GM23338 (cell line): ENCODE measurements around the gene PRDM2. TPM values are rescaled to one million over a fixed set of nuclear protein-coding genes. Genes with fewer than 3 reads are reported as not detected.

ENCODE experiments used
- ATAC-seq: fragments of 200-7000 bp; cut with Tn5 transposase; 3 replicates; pipeline ENCODE4 v1.9.1; 2020
- DNase-seq: peaks from one replicate; pipeline ENCODE4 v3.0.0-alpha.2; 2015; ENCODE audit warnings: low spot score
- H2AFZ ChIP-seq: fragments of 200-600 bp; sonication (generic); 2 replicates; pipeline ENCODE4 v1.8.0; 2016; ENCODE audit warnings: antibody characterized with exemption, mild to moderate bottlenecking, moderate library complexity
- H3F3A ChIP-seq: fragments of 200-600 bp; sonication (generic); replicated peaks from 2 replicates; pipeline ENCODE4 v1.8.0; 2017; ENCODE audit warnings: antibody characterized with exemption, mixed run types, low read depth
- H3K27ac ChIP-seq: fragments of 200-600 bp; sonication (generic); 2 replicates; pipeline ENCODE4 v1.6.1; 2016; ENCODE audit warnings: low read depth
- H3K27me3 ChIP-seq: fragments of 200-600 bp; sonication (generic); 2 replicates; pipeline ENCODE4 v1.8.0; 2016; ENCODE audit warnings: mild to moderate bottlenecking, mixed run types, moderate library complexity; ENCODE audit not compliant: insufficient read depth
- H3K36me3 ChIP-seq: fragments of 200-600 bp; sonication (generic); 2 replicates; pipeline ENCODE4 v1.8.0; 2016; ENCODE audit warnings: mild to moderate bottlenecking; ENCODE audit not compliant: insufficient read depth
- H3K4me1 ChIP-seq: fragments of 200-600 bp; sonication (generic); 2 replicates; pipeline ENCODE4 v1.8.0; 2016; ENCODE audit warnings: mild to moderate bottlenecking, moderate library complexity; ENCODE audit not compliant: insufficient read depth
- H3K4me2 ChIP-seq: fragments of 200-600 bp; sonication (generic); 2 replicates; pipeline ENCODE4 v1.7.1; 2017; ENCODE audit warnings: mixed run types
- H3K4me3 ChIP-seq: fragments of 200-600 bp; sonication (generic); 2 replicates; pipeline ENCODE4 v1.6.1; 2016; ENCODE audit warnings: mixed run types
- H3K79me2 ChIP-seq: fragments of 200-600 bp; sonication (generic); replicated peaks from 2 replicates; pipeline ENCODE4 v1.8.0; 2017; ENCODE audit warnings: mild to moderate bottlenecking; ENCODE audit not compliant: insufficient read depth
- H3K9me2 ChIP-seq: fragments of 200-600 bp; sonication (generic); 2 replicates; pipeline ENCODE4 v1.8.0; 2017; ENCODE audit not compliant: insufficient read depth
- H4K20me1 ChIP-seq: fragments of 200-600 bp; sonication (generic); replicated peaks from 2 replicates; pipeline ENCODE4 v1.8.0; 2017; ENCODE audit warnings: mild to moderate bottlenecking; ENCODE audit not compliant: insufficient read depth
- H3K27ac Mint-ChIP-seq: 2 replicates; pipeline ENCODE4 v1.8.0; 2020; ENCODE audit warnings: inconsistent platforms, mild to moderate bottlenecking, moderate library complexity, mixed read lengths
- H3K27me3 Mint-ChIP-seq: 3 replicates; pipeline ENCODE4 v1.8.0; 2022; ENCODE audit warnings: low read depth, mild to moderate bottlenecking, moderate library complexity, mixed read lengths, inconsistent platforms; ENCODE audit not compliant: insufficient read depth, poor library complexity
- H3K36me3 Mint-ChIP-seq: 3 replicates; pipeline ENCODE4 v1.8.0; 2021; ENCODE audit warnings: low read depth, mild to moderate bottlenecking, inconsistent platforms, moderate library complexity, mixed read lengths
- H3K4me1 Mint-ChIP-seq: 3 replicates; pipeline ENCODE4 v1.8.0; 2020; ENCODE audit warnings: mild to moderate bottlenecking, inconsistent platforms, mixed read lengths
- H3K4me3 Mint-ChIP-seq: 3 replicates; pipeline ENCODE4 v1.8.0; 2021; ENCODE audit warnings: moderate library complexity, mild to moderate bottlenecking, inconsistent platforms, mixed read lengths
- H3K9me3 Mint-ChIP-seq: 3 replicates; pipeline ENCODE4 v1.8.0; 2020; ENCODE audit warnings: moderate library complexity, mild to moderate bottlenecking, inconsistent platforms, mixed read lengths
- CREB1 ChIP-seq: fragments of 250-450 bp; sonication (Bioruptor Pico); IDR thresholded peaks from 2 replicates; pipeline ENCODE4 v1.5.0; 2020; ENCODE audit warnings: low read depth, mild to moderate bottlenecking, moderate library complexity
- EZH2 ChIP-seq: fragments of 200-600 bp; sonication (generic); IDR thresholded peaks from one replicate; pipeline ENCODE4 v1.8.0; 2017; ENCODE audit warnings: antibody characterized with exemption, mild to moderate bottlenecking, low read depth; ENCODE audit not compliant: unreplicated experiment
- EZH2phosphoT487 ChIP-seq: fragments of 200-600 bp; sonication (generic); IDR thresholded peaks from one replicate; pipeline ENCODE4 v1.8.1; 2018; ENCODE audit warnings: antibody characterized with exemption; ENCODE audit not compliant: unreplicated experiment
- JUNB ChIP-seq: IDR thresholded peaks from one replicate; pipeline ENCODE4 v1.6.1; 2016; ENCODE audit warnings: antibody characterized with exemption; ENCODE audit not compliant: unreplicated experiment
- NANOG ChIP-seq: IDR thresholded peaks from 2 replicates; pipeline ENCODE4 v1.6.1; 2016; ENCODE audit warnings: antibody characterized with exemption, borderline replicate concordance
- POLR2AphosphoS5 ChIP-seq: IDR thresholded peaks from 2 replicates; pipeline ENCODE4 v1.6.1; 2016; ENCODE audit warnings: antibody characterized with exemption, low read depth
- ZNF114 ChIP-seq: fragments of 250-450 bp; sonication (Bioruptor Pico); IDR thresholded peaks from 2 replicates; pipeline ENCODE4 v1.5.0; 2020; ENCODE audit warnings: mild to moderate bottlenecking, moderate library complexity
- ZNF331 ChIP-seq: fragments of 250-450 bp; sonication (Bioruptor Pico); IDR thresholded peaks from 2 replicates; pipeline ENCODE4 v1.5.0; 2020; ENCODE audit warnings: low read depth, mild to moderate bottlenecking, moderate library complexity
- polyA plus RNA-seq: library from polyadenylated mRNA; unstranded; fragments of >200 nt; fragmentation: Nextera tagmentation; extraction: Ambion mirVana; gene quantifications from 2 replicates; pipeline ENCODE4 v1.2.1, GENCODE V29; 2016
- total RNA-seq: library from RNA; depleted of rRNA; stranded (reverse); fragments of >200 nt; shearing (Covaris generic); gene quantifications from 2 replicates; pipeline ENCODE4 v1.2.3, GENCODE V29; 2014
- TF ChIP-seq, protein P1 (sequence below): IDR thresholded peaks from 2 replicates; pipeline ENCODE4 v1.6.1; 2016; ENCODE audit warnings: antibody characterized with exemption
- TF ChIP-seq, protein P2 (sequence below): fragments of 250-450 bp; sonication (Bioruptor Pico); IDR thresholded peaks from 2 replicates; pipeline ENCODE4 v1.5.0; 2020; ENCODE audit warnings: mild to moderate bottlenecking, moderate library complexity
- TF ChIP-seq, protein P3 (sequence below): IDR thresholded peaks from one replicate; pipeline ENCODE4 v1.6.1; 2018; ENCODE audit warnings: antibody characterized with exemption; ENCODE audit not compliant: unreplicated experiment
- TF ChIP-seq, protein P4 (sequence below), 2 experiments: fragments of 200-600 bp in 1 of 2; sonication (generic) in 1 of 2; conservative IDR thresholded peaks; 2 replicates each; pipeline versions ENCODE4 v1.5.1 to v1.6.1; 2016 to 2017; ENCODE audit warnings: antibody characterized with exemption in 2 of 2, low read depth in 2 of 2, mild to moderate bottlenecking in 2 of 2, moderate library complexity in 1 of 2

The PRDM2 gene
- total and polyA plus RNA-seq, 2 experiments from 2014 or later, result 11.6 to 28.3 TPM

DNA sequence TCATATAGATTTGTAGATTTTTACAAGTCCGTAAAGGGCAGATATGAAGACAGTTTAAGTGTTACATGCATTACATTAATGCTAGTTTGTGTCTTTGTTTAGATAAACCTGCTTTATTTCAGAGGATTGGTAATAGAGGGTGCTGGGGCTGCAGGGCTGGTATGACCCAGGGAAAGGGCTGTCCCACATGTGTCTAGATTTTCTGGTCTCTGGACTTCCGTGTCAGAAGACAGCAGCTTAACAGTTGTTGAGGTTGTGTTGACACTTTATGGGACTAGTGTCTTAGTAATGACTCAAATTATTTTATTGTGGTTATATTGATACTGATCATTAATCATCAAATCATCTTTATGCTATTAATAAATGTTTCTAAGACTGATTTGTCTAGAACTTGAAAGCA is 10.1 kb downstream of the PRDM2 start:
- TF ChIP-seq ZNF331 (CRISPR knock-in tag) (no peak), ZNF114 (CRISPR knock-in tag) (no peak), POLR2AphosphoS5 (no peak), NANOG (no peak), JUNB (no peak), EZH2 (no peak), EZH2phosphoT487 (no peak), CREB1 (no peak)
- TF ChIP-seq, protein P1, sequence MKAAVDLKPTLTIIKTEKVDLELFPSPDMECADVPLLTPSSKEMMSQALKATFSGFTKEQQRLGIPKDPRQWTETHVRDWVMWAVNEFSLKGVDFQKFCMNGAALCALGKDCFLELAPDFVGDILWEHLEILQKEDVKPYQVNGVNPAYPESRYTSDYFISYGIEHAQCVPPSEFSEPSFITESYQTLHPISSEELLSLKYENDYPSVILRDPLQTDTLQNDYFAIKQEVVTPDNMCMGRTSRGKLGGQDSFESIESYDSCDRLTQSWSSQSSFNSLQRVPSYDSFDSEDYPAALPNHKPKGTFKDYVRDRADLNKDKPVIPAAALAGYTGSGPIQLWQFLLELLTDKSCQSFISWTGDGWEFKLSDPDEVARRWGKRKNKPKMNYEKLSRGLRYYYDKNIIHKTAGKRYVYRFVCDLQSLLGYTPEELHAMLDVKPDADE, result no peak
- TF ChIP-seq, protein P2, sequence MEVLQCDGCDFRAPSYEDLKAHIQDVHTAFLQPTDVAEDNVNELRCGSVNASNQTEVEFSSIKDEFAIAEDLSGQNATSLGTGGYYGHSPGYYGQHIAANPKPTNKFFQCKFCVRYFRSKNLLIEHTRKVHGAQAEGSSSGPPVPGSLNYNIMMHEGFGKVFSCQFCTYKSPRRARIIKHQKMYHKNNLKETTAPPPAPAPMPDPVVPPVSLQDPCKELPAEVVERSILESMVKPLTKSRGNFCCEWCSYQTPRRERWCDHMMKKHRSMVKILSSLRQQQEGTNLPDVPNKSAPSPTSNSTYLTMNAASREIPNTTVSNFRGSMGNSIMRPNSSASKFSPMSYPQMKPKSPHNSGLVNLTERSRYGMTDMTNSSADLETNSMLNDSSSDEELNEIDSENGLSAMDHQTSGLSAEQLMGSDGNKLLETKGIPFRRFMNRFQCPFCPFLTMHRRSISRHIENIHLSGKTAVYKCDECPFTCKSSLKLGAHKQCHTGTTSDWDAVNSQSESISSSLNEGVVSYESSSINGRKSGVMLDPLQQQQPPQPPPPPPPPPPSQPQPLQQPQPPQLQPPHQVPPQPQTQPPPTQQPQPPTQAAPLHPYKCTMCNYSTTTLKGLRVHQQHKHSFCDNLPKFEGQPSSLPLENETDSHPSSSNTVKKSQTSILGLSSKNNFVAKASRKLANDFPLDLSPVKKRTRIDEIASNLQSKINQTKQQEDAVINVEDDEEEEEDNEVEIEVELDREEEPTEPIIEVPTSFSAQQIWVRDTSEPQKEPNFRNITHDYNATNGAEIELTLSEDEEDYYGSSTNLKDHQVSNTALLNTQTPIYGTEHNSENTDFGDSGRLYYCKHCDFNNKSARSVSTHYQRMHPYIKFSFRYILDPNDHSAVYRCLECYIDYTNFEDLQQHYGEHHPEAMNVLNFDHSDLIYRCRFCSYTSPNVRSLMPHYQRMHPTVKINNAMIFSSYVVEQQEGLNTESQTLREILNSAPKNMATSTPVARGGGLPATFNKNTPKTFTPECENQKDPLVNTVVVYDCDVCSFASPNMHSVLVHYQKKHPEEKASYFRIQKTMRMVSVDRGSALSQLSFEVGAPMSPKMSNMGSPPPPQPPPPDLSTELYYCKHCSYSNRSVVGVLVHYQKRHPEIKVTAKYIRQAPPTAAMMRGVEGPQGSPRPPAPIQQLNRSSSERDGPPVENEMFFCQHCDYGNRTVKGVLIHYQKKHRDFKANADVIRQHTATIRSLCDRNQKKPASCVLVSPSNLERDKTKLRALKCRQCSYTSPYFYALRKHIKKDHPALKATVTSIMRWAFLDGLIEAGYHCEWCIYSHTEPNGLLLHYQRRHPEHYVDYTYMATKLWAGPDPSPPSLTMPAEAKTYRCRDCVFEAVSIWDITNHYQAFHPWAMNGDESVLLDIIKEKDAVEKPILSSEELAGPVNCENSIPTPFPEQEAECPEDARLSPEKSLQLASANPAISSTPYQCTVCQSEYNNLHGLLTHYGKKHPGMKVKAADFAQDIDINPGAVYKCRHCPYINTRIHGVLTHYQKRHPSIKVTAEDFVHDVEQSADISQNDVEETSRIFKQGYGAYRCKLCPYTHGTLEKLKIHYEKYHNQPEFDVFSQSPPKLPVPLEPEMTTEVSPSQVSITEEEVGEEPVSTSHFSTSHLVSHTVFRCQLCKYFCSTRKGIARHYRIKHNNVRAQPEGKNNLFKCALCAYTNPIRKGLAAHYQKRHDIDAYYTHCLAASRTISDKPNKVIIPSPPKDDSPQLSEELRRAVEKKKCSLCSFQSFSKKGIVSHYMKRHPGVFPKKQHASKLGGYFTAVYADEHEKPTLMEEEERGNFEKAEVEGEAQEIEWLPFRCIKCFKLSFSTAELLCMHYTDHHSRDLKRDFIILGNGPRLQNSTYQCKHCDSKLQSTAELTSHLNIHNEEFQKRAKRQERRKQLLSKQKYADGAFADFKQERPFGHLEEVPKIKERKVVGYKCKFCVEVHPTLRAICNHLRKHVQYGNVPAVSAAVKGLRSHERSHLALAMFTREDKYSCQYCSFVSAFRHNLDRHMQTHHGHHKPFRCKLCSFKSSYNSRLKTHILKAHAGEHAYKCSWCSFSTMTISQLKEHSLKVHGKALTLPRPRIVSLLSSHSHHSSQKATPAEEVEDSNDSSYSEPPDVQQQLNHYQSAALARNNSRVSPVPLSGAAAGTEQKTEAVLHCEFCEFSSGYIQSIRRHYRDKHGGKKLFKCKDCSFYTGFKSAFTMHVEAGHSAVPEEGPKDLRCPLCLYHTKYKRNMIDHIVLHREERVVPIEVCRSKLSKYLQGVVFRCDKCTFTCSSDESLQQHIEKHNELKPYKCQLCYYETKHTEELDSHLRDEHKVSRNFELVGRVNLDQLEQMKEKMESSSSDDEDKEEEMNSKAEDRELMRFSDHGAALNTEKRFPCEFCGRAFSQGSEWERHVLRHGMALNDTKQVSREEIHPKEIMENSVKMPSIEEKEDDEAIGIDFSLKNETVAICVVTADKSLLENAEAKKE (CRISPR knock-in tag), result no peak
- TF ChIP-seq, protein P3, sequence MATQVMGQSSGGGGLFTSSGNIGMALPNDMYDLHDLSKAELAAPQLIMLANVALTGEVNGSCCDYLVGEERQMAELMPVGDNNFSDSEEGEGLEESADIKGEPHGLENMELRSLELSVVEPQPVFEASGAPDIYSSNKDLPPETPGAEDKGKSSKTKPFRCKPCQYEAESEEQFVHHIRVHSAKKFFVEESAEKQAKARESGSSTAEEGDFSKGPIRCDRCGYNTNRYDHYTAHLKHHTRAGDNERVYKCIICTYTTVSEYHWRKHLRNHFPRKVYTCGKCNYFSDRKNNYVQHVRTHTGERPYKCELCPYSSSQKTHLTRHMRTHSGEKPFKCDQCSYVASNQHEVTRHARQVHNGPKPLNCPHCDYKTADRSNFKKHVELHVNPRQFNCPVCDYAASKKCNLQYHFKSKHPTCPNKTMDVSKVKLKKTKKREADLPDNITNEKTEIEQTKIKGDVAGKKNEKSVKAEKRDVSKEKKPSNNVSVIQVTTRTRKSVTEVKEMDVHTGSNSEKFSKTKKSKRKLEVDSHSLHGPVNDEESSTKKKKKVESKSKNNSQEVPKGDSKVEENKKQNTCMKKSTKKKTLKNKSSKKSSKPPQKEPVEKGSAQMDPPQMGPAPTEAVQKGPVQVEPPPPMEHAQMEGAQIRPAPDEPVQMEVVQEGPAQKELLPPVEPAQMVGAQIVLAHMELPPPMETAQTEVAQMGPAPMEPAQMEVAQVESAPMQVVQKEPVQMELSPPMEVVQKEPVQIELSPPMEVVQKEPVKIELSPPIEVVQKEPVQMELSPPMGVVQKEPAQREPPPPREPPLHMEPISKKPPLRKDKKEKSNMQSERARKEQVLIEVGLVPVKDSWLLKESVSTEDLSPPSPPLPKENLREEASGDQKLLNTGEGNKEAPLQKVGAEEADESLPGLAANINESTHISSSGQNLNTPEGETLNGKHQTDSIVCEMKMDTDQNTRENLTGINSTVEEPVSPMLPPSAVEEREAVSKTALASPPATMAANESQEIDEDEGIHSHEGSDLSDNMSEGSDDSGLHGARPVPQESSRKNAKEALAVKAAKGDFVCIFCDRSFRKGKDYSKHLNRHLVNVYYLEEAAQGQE, result no peak
- TF ChIP-seq, protein P4, sequence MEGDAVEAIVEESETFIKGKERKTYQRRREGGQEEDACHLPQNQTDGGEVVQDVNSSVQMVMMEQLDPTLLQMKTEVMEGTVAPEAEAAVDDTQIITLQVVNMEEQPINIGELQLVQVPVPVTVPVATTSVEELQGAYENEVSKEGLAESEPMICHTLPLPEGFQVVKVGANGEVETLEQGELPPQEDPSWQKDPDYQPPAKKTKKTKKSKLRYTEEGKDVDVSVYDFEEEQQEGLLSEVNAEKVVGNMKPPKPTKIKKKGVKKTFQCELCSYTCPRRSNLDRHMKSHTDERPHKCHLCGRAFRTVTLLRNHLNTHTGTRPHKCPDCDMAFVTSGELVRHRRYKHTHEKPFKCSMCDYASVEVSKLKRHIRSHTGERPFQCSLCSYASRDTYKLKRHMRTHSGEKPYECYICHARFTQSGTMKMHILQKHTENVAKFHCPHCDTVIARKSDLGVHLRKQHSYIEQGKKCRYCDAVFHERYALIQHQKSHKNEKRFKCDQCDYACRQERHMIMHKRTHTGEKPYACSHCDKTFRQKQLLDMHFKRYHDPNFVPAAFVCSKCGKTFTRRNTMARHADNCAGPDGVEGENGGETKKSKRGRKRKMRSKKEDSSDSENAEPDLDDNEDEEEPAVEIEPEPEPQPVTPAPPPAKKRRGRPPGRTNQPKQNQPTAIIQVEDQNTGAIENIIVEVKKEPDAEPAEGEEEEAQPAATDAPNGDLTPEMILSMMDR (conservative IDR thresholded peaks at IDR 0.05; ENCODE audit: low read depth in 2 of 2), result no peak
- no peaks in the 10 kb centered on the region for H3K36me3 ChIP-seq
- H2AFZ ChIP-seq, result no peak overlapping the region
- Mint-ChIP-seq H3K9me3 (no peaks in the 10 kb centered on the region), H3K27ac (no peak overlapping the region), H3K27me3 (peaks cover 3% of the 10 kb centered on the region), H3K36me3 (no peaks in the 10 kb centered on the region), H3K4me1 (0 out of 3 replicates have a peak, but pooled peaks cover 2% of the 10 kb centered on the region), H3K4me3 (no peak overlapping the region)
- H3F3A ChIP-seq, result no peaks in the 10 kb centered on the region
- H3K4me2 ChIP-seq, result no peak overlapping the region
- no peak overlapping the region for H3K4me3 ChIP-seq
- DNase-seq, result no peak
- H3K27ac ChIP-seq, result no peak overlapping the region
- peaks cover 22% of the 10 kb centered on the region for H4K20me1 ChIP-seq
- ATAC-seq, result no peak
- no peaks in the 10 kb centered on the region for H3K4me1 ChIP-seq
- H3K9me2 ChIP-seq, result no peaks in the 10 kb centered on the region
- H3K27me3 ChIP-seq, result no peaks in the 10 kb centered on the region
- peaks cover 66% of the 10 kb centered on the region for H3K79me2 ChIP-seq
